Esophagus muscularis mucosa (tissue), 4 donors: ENCODE data around the gene IL2. TPM values are rescaled to one million over a fixed set of nuclear protein-coding genes. Genes with fewer than 3 reads are reported as not detected.

Source experiments
- DNase-seq: peaks from one replicate; pipeline ENCODE4 v3.0.0-alpha.2; 2017; ENCODE audit errors: extremely low spot score
- H3K27ac ChIP-seq, 4 donors: fragments of 200-600 bp; sonication (generic); replicated peaks in 1 of 4; 1 replicate in 3 of 4; 2 replicates in 1 of 4; pipeline ENCODE4 v1.5.1; 2016 to 2019; ENCODE audit warnings: mild to moderate bottlenecking in 1 of 4
- H3K27me3 ChIP-seq, 4 donors: fragments of 200-600 bp; sonication (generic); one replicate each; pipeline versions ENCODE4 v1.5.1 to v1.6.0; 2016 to 2019
- H3K36me3 ChIP-seq, 4 donors: fragments of 200-600 bp; sonication (generic); one replicate each; pipeline ENCODE4 v1.5.1; 2016 to 2019
- H3K4me1 ChIP-seq, 4 donors: fragments of 200-600 bp; sonication (generic); one replicate each; pipeline ENCODE4 v1.5.1; 2016 to 2019
- H3K4me3 ChIP-seq, 4 donors: fragments of 200-600 bp; sonication (generic); 1 replicate in 2 of 4; 2 replicates in 2 of 4; pipeline ENCODE4 v1.5.1; 2016 to 2019; ENCODE audit warnings: mild to moderate bottlenecking in 4 of 4, moderate library complexity in 1 of 4
- H3K9me3 ChIP-seq, 4 donors: fragments of 200-600 bp; sonication (generic); 1 replicate in 3 of 4; 2 replicates in 1 of 4; pipeline ENCODE4 v1.5.1; 2016 to 2019
- EP300 ChIP-seq: sonication (generic); formaldehyde crosslinking; IDR thresholded peaks from one replicate; pipeline ENCODE4 v1.6.1; 2017; ENCODE audit warnings: antibody characterized with exemption
- POLR2A ChIP-seq: fragments of 450-650 bp; IDR thresholded peaks from one replicate; pipeline ENCODE4 v1.6.1; 2017; ENCODE audit warnings: antibody characterized with exemption, moderate library complexity, mild to moderate bottlenecking, low read depth
- POLR2AphosphoS5 ChIP-seq, 2 donors: sonication (generic); formaldehyde crosslinking; IDR thresholded peaks; one replicate each; pipeline ENCODE4 v1.6.1; 2017; ENCODE audit warnings: antibody characterized with exemption in 2 of 2
- WGBS: methylation state at CpG from one replicate; pipeline ENCODE4 v1.1.5; 2018; 5-methylcytosine and 5-hydroxymethylcytosine counted together
- intact Hi-C: fragments of 100-400 bp; cut with DNase I; formaldehyde crosslinking; loops from one replicate; pipeline ENCODE4 v1.15.1; 2023
- total RNA-seq, 4 donors: library from RNA; depleted of rRNA; stranded (reverse); fragments of >200 nt; gene quantifications; one replicate each; pipeline versions ENCODE4 v1.1.0 to v1.2.1, GENCODE V29; 2016
- TF ChIP-seq, protein P1 (sequence below), 3 experiments: fragments of 200-600 bp in 2 of 3; fragments of 450-650 bp in 1 of 3; sonication (generic) in 2 of 3; IDR thresholded peaks; one replicate each; pipeline ENCODE4 v1.5.1; 2017 to 2019; ENCODE audit warnings: antibody characterized with exemption in 3 of 3, mild to moderate bottlenecking in 2 of 3, moderate library complexity in 1 of 3

The IL2 gene
- total RNA-seq, 4 donors from 2014 or later: not detected

- no peak for DNase-seq
- Histone ChIP-seq H3K27me3 (no peaks in the 10 kb centered on the region), H3K4me1 (no peaks in the 10 kb centered on the region), H3K36me3 (no peaks in the 10 kb centered on the region), H3K4me3 (no peak overlapping the region), H3K27ac (no peak overlapping the region), H3K9me3 (peaks cover 0 to 7% (median 4%) of the 10 kb centered on the region in 4 donors)
- 62% methylated on average over 4 of the region's 4 CpGs for WGBS
- TF ChIP-seq, protein P1, sequence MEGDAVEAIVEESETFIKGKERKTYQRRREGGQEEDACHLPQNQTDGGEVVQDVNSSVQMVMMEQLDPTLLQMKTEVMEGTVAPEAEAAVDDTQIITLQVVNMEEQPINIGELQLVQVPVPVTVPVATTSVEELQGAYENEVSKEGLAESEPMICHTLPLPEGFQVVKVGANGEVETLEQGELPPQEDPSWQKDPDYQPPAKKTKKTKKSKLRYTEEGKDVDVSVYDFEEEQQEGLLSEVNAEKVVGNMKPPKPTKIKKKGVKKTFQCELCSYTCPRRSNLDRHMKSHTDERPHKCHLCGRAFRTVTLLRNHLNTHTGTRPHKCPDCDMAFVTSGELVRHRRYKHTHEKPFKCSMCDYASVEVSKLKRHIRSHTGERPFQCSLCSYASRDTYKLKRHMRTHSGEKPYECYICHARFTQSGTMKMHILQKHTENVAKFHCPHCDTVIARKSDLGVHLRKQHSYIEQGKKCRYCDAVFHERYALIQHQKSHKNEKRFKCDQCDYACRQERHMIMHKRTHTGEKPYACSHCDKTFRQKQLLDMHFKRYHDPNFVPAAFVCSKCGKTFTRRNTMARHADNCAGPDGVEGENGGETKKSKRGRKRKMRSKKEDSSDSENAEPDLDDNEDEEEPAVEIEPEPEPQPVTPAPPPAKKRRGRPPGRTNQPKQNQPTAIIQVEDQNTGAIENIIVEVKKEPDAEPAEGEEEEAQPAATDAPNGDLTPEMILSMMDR (IDR thresholded peaks at IDR 0.05): no peak
- TF ChIP-seq EP300 (no peak), POLR2A (no peak), POLR2AphosphoS5 (IDR thresholded peaks at IDR 0.05) (no peak)
- intact Hi-C loops: no loop called here
Observed at GRCh38 chr4:122483481-122483880, 27.0 kb upstream of the IL2 start.

GRCh38 chr4:122481766-122482405 lies 25.4 kb upstream of the IL2 start:
- no peak for DNase-seq
- intact Hi-C loops: no loop called here
- Histone ChIP-seq H3K36me3 (no peaks in the 10 kb centered on the region), H3K9me3 (peaks cover 0 to 1% (median 0%) of the 10 kb centered on the region in 4 donors), H3K27me3 (no peaks in the 10 kb centered on the region), H3K27ac (no peak overlapping the region), H3K4me3 (no peak overlapping the region), H3K4me1 (no peaks in the 10 kb centered on the region)
- 75% methylated on average over 4 of the region's 4 CpGs for WGBS
- TF ChIP-seq POLR2A (no peak), EP300 (no peak), POLR2AphosphoS5 (IDR thresholded peaks at IDR 0.05) (no peak)
- TF ChIP-seq, protein P1 (IDR thresholded peaks at IDR 0.05): no peak

DNA sequence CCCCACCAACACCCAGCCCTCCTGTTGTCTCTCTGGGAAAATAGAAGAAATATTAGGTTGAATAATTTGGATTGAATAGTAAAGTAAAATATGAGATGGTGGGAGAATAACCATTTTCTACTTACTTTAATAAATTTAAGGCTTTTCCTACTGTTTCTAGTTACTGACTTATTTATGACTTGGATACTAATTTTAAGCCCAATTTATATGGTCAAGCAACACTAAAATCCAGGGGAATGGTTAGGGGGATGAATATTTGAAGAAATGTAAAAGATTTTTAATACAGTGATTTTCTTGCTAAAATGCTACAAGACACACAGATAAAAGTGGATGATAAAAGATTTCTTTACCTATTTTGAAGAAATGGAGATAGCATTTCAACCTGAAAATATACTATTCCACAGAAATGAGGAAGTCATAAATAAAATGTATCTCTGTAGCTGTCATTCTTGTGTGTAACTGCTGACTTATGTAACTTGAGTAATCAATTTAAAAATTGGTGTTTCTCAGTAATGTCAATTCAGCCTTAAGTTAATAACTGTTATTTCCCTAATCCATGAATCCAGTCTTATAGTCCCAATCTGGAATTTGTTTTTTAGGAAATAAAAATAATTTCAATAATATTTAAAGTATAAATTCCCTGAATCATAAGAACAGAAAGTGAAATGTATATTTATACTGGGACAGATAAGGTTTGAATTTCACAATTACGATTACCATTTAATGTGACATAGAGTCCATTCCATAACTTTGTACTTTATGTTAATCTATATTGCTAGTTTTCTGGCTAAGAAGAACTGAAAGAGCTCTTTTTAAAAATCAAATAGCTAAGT lies 24.3 kb upstream of the IL2 start:
- Histone ChIP-seq H3K27me3 (no peaks in the 10 kb centered on the region), H3K9me3 (no peaks in the 10 kb centered on the region), H3K4me3 (no peak overlapping the region), H3K27ac (no peak overlapping the region), H3K36me3 (no peaks in the 10 kb centered on the region), H3K4me1 (no peaks in the 10 kb centered on the region)
- intact Hi-C loops: no loop called here
- DNase-seq: no peak
- WGBS: 83% methylated on average over 1 of the region's 1 CpG
- TF ChIP-seq POLR2A (no peak), POLR2AphosphoS5 (IDR thresholded peaks at IDR 0.05) (no peak), EP300 (no peak)
- TF ChIP-seq, protein P1 (IDR thresholded peaks at IDR 0.05): no peak

- no peaks in the 10 kb centered on the region for H3K27me3 ChIP-seq
- H3K27ac ChIP-seq: no peak overlapping the region
- no peak overlapping the region for H3K4me3 ChIP-seq
- no peaks in the 10 kb centered on the region for H3K4me1 ChIP-seq
- H3K9me3 ChIP-seq: no peaks in the 10 kb centered on the region
- DNase-seq: no peak
- no peaks in the 10 kb centered on the region for H3K36me3 ChIP-seq
- WGBS: 39% methylated on average over 5 of the region's 5 CpGs
- intact Hi-C loops: no loop called here
- TF ChIP-seq POLR2A (no peak), EP300 (no peak), POLR2AphosphoS5 (IDR thresholded peaks at IDR 0.05) (no peak)
- TF ChIP-seq, protein P1 (IDR thresholded peaks at IDR 0.05): no peak
Observed at GRCh38 chr4:122479935-122480416, 23.5 kb upstream of the IL2 start.
